ENCODE results near the gene OR6F1. TPM values are rescaled to one million over a fixed set of nuclear protein-coding genes. Genes with fewer than 3 reads are reported as not detected.

OR6F1 gene
- total RNA-seq, 1 experiment from 2014 or later = not detected

DNA sequence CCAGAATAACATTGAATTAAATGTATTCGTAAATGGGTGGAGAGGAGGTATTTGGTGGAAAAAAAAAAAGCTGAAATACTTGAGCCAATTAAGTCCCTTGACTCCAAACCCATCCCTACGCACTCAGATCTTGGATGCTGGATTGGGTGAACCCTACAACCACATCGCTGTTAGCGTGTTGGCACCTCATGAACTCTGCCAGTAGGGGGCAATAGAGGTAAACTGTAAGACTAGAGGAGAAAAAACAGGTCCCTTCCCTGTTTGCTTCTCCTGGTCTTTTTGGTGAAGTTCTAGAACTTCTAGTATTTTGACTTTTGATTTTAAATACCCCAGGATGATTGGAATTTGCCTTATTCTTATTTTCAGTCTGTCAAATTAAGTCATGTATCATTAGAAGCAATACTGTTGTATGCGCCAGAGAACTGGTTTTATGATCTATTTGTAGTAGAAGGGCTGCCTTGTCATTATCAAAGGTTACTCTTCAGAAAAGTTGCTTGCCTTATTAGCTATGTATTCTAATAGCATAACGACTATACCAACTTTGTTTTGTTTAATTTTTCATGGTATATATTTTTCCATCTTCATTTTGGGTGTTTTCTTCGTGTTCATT, 35.1 kb downstream of the OR6F1 start:
- H3K27me3 ChIP-seq (ENCODE audit: control insufficient read depth, insufficient read depth, low read length) = no peaks in the 10 kb centered on the region
- no peak overlapping the region for H3K4me3 ChIP-seq (ENCODE audit: insufficient read depth, low read depth, low read length)
- no peaks in the 10 kb centered on the region for H3K36me3 ChIP-seq (replicated peaks; ENCODE audit: control insufficient read depth, insufficient read depth, low read length)
- DNase-seq = peak; percentile 51

DNA sequence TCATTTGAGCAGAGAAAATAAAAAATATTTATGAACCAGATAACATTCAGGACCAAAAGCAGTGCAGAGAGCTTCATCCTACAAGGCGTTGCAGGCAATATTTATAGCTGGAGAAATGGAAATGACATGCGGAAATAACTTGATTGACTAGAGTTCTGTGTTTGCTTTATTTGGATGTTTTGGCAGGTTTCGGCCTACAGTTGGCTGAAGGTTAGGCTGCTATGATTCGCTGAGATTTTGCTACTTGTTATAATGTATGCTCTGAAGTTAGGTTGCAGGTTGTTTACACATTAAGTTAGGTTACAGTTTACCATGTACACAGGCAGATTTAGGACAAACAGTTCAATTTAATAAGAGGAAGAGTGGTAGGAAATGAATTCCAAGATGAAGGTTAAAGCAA, 36.3 kb downstream of the OR6F1 start:
- Histone ChIP-seq H3K27me3 (ENCODE audit: control insufficient read depth, insufficient read depth, low read length) (no peaks in the 10 kb centered on the region), H3K4me3 (ENCODE audit: insufficient read depth, low read depth, low read length) (no peak overlapping the region), H3K36me3 (replicated peaks; ENCODE audit: control insufficient read depth, insufficient read depth, low read length) (no peaks in the 10 kb centered on the region)
- DNase-seq = no peak

DNA sequence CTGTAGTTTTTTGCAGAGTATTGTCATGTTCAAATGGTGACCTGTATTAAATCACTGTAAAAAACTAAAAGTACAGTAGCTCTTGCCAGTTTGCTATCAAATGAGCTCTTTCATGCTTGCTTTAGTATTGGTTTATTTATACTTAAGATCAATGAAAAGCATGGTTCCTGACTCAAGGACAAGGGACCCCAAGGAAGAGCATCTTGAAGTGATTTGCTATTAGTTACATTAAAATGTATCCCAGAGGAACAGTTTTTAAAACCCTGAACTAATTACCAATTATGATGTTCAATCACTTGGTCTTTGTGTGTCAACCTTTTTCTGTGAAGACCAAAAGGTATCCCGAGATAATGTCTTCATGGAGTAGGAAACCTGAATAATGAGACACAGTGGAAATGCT, 36.8 kb downstream of the OR6F1 start, which contains the start of gene OR13G1:
Gene OR13G1 (minus strand): TSS at position 101 of the 400 bp plus-strand sequence. CDS start 6,698 bp downstream, outside the sequence.
- H3K4me3 ChIP-seq (ENCODE audit: insufficient read depth, low read depth, low read length) = no peak within 1 kb of the TSS
- no peak for DNase-seq
- H3K36me3 ChIP-seq (replicated peaks; ENCODE audit: control insufficient read depth, insufficient read depth, low read length) = no peaks in the 10 kb centered on the region
- no peaks in the 10 kb centered on the region for H3K27me3 ChIP-seq (ENCODE audit: control insufficient read depth, insufficient read depth, low read length)

GRCh38 chr1:247669225-247669624, 47.2 kb downstream of the OR6F1 start:
- no peaks in the 10 kb centered on the region for H3K36me3 ChIP-seq (replicated peaks; ENCODE audit: control insufficient read depth, insufficient read depth, low read length)
- DNase-seq = no peak
- H3K4me3 ChIP-seq (ENCODE audit: insufficient read depth, low read depth, low read length) = no peak overlapping the region

More at GRCh38 chr1:247669225-247669624, 47.2 kb downstream of the OR6F1 start:
- no peaks in the 10 kb centered on the region for H3K27me3 ChIP-seq (ENCODE audit: control insufficient read depth, insufficient read depth, low read length)

Other genes with a start within 250 kb of the OR6F1 start
- not detected in 2 replicates for gene OR2C3, start 180.2 kb downstream of the OR6F1 start, total RNA-seq (2014; rRNA removed; shearing (Covaris generic))
- gene GCSAML, start 167.5 kb downstream of the OR6F1 start, total RNA-seq (2014; rRNA removed; shearing (Covaris generic)) = not detected in 2 replicates
- not detected in 2 replicates for gene OR2G2, start 128.3 kb downstream of the OR6F1 start, total RNA-seq (2014; rRNA removed; shearing (Covaris generic))
- gene OR2G3, start 111.1 kb downstream of the OR6F1 start, total RNA-seq (2014; rRNA removed; shearing (Covaris generic)) = not detected in 2 replicates
- not detected in 2 replicates for gene OR13G1, start 36.9 kb downstream of the OR6F1 start, total RNA-seq (2014; rRNA removed; shearing (Covaris generic))
- not detected in 2 replicates for gene OR14K1, start 22.0 kb upstream of the OR6F1 start, total RNA-seq (2014; rRNA removed; shearing (Covaris generic))
- gene OR14A2, start 31.5 kb upstream of the OR6F1 start, total RNA-seq (2014; rRNA removed; shearing (Covaris generic)) = not detected in 2 replicates
- not detected in 2 replicates for gene OR1C1, start 43.9 kb upstream of the OR6F1 start, total RNA-seq (2014; rRNA removed; shearing (Covaris generic))
- gene OR14A16, start 107.5 kb upstream of the OR6F1 start, total RNA-seq (2014; rRNA removed; shearing (Covaris generic)) = not detected in 2 replicates
- not detected in 2 replicates for gene OR11L1, start 125.2 kb upstream of the OR6F1 start, total RNA-seq (2014; rRNA removed; shearing (Covaris generic))
- 0.04 and 0.10 TPM in 2 replicates for gene TRIM58, start 140.5 kb upstream of the OR6F1 start, total RNA-seq (2014; rRNA removed; shearing (Covaris generic))
- gene OR2W3, start 178.9 kb upstream of the OR6F1 start, total RNA-seq (2014; rRNA removed; shearing (Covaris generic)) = not detected in 2 replicates
- not detected in 2 replicates for gene OR2T8, start 203.6 kb upstream of the OR6F1 start, total RNA-seq (2014; rRNA removed; shearing (Covaris generic))
- gene OR2AJ1, start 208.2 kb upstream of the OR6F1 start, total RNA-seq (2014; rRNA removed; shearing (Covaris generic)) = not detected in 2 replicates
- not detected in 2 replicates for gene OR2L8, start 232.2 kb upstream of the OR6F1 start, total RNA-seq (2014; rRNA removed; shearing (Covaris generic))
- not detected in 2 replicates for gene OR2AK2, start 248.6 kb upstream of the OR6F1 start, total RNA-seq (2014; rRNA removed; shearing (Covaris generic))

All from H7 (cell line).